ENCODE measurements around the gene CD300A.

The CD300A gene

DNA sequence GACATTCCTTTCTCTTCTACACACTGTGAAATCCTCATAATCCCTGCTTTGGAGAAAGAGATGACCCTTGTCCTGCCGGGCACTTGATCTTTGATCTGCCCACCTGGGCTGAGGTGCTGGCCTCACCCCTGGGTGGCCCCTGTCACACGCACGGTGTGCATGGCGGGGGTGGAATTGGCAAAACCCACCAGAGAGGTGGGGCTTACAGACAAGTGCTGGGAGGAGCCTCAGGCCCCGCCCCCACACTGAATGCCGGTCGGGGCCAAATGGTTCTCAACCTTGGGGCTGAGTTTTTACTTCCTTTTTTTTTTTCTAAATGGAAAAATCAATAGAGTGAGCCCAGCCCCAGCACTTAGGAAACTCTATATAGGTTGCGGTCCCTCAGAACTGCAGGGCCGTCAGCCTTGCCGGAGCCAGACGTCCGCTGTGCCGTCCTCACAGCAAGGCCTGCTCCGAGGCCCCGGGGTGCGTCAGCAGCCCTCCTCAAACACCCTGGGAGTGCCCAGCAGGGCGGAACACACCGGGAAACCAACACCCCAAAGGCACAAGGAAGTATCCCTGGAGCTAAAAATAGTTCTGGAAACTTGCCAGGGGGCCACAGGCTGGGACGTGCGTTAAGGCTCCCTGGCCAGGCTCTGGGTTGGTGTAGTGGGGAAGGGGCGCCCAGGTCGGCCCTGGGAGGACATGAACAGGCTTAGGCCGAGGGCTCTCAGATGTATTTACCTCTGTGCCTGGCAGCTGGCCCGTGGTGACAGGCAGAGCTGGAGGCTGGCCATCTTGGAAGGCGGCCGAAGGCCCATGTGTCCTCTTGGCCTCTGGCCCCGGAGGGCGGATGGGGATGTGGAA lies 23.5 kb upstream of the CD300A start (continued):
- TF ChIP-seq, protein P1, sequence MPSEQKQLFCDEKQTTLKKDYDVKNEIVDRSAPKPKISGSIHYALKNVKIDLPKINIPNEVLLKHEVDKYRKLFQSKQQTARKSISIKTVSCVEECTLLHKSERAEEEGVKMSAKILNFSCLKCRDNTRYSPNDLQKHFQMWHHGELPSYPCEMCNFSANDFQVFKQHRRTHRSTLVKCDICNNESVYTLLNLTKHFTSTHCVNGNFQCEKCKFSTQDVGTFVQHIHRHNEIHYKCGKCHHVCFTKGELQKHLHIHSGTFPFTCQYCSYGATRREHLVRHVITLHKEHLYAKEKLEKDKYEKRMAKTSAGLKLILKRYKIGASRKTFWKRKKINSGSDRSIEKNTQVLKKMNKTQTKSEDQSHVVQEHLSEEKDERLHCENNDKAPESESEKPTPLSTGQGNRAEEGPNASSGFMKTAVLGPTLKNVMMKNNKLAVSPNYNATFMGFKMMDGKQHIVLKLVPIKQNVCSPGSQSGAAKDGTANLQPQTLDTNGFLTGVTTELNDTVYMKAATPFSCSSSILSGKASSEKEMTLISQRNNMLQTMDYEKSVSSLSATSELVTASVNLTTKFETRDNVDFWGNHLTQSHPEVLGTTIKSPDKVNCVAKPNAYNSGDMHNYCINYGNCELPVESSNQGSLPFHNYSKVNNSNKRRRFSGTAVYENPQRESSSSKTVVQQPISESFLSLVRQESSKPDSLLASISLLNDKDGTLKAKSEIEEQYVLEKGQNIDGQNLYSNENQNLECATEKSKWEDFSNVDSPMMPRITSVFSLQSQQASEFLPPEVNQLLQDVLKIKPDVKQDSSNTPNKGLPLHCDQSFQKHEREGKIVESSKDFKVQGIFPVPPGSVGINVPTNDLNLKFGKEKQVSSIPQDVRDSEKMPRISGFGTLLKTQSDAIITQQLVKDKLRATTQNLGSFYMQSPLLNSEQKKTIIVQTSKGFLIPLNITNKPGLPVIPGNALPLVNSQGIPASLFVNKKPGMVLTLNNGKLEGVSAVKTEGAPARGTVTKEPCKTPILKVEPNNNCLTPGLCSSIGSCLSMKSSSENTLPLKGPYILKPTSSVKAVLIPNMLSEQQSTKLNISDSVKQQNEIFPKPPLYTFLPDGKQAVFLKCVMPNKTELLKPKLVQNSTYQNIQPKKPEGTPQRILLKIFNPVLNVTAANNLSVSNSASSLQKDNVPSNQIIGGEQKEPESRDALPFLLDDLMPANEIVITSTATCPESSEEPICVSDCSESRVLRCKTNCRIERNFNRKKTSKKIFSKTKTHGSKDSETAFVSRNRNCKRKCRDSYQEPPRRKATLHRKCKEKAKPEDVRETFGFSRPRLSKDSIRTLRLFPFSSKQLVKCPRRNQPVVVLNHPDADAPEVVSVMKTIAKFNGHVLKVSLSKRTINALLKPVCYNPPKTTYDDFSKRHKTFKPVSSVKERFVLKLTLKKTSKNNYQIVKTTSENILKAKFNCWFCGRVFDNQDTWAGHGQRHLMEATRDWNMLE (tag by site-specific recombination; conservative IDR thresholded peaks at IDR 0.05; ENCODE audit: low read depth) = no peak
- TF ChIP-seq, protein P2, sequence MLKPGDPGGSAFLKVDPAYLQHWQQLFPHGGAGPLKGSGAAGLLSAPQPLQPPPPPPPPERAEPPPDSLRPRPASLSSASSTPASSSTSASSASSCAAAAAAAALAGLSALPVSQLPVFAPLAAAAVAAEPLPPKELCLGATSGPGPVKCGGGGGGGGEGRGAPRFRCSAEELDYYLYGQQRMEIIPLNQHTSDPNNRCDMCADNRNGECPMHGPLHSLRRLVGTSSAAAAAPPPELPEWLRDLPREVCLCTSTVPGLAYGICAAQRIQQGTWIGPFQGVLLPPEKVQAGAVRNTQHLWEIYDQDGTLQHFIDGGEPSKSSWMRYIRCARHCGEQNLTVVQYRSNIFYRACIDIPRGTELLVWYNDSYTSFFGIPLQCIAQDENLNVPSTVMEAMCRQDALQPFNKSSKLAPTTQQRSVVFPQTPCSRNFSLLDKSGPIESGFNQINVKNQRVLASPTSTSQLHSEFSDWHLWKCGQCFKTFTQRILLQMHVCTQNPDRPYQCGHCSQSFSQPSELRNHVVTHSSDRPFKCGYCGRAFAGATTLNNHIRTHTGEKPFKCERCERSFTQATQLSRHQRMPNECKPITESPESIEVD (tag by site-specific recombination; IDR thresholded peaks at IDR 0.05) = peak; percentile 70
- TF ChIP-seq BCL11A (tag by site-specific recombination; IDR thresholded peaks at IDR 0.05; ENCODE audit: low read depth) (no peak), AEBP2 (tag by site-specific recombination; IDR thresholded peaks at IDR 0.05; ENCODE audit: borderline replicate concordance) (no peak), ZNF391 (tag by site-specific recombination; IDR thresholded peaks at IDR 0.05; ENCODE audit: borderline replicate concordance, low read depth) (no peak), ZNF248 (tag by site-specific recombination; IDR thresholded peaks at IDR 0.05) (no peak), ZNF555 (tag by site-specific recombination; conservative IDR thresholded peaks at IDR 0.05) (no peak), ZNF623 (tag by site-specific recombination; IDR thresholded peaks at IDR 0.05) (no peak), ZNF394 (tag by site-specific recombination; IDR thresholded peaks at IDR 0.05; ENCODE audit: borderline replicate concordance) (no peak), MYNN (tag by site-specific recombination; IDR thresholded peaks at IDR 0.05; ENCODE audit: borderline replicate concordance) (no peak), KLF7 (tag by site-specific recombination; IDR thresholded peaks at IDR 0.05; ENCODE audit: borderline replicate concordance) (no peak), ZNF561 (tag by site-specific recombination; IDR thresholded peaks at IDR 0.05; ENCODE audit: borderline replicate concordance) (peak; percentile 44; the same call in 1 of the 2 replicates), ZNF707 (tag by site-specific recombination; IDR thresholded peaks at IDR 0.05) (no peak), ZBTB49 (tag by site-specific recombination; IDR thresholded peaks at IDR 0.05; ENCODE audit: low read depth) (no peak), SETDB1 (IDR thresholded peaks at IDR 0.05; ENCODE audit: insufficient read length, low read length) (no peak), ZNF792 (tag by site-specific recombination; IDR thresholded peaks at IDR 0.05) (no peak), ZNF266 (tag by site-specific recombination; IDR thresholded peaks at IDR 0.05; ENCODE audit: low read depth) (no peak), RBAK (tag by site-specific recombination; IDR thresholded peaks at IDR 0.05) (no peak)
